GM19328 (cell line): Measurements from ENCODE around the gene CTRL.

Experiments
- ATAC-seq: cut with Tn5 transposase; IDR thresholded peaks from one replicate; pipeline ENCODE4 v1.9.1; 2021; ENCODE audit warnings: mild to moderate bottlenecking, moderate library complexity; ENCODE audit not compliant: unreplicated experiment

Gene CTRL

DNA sequence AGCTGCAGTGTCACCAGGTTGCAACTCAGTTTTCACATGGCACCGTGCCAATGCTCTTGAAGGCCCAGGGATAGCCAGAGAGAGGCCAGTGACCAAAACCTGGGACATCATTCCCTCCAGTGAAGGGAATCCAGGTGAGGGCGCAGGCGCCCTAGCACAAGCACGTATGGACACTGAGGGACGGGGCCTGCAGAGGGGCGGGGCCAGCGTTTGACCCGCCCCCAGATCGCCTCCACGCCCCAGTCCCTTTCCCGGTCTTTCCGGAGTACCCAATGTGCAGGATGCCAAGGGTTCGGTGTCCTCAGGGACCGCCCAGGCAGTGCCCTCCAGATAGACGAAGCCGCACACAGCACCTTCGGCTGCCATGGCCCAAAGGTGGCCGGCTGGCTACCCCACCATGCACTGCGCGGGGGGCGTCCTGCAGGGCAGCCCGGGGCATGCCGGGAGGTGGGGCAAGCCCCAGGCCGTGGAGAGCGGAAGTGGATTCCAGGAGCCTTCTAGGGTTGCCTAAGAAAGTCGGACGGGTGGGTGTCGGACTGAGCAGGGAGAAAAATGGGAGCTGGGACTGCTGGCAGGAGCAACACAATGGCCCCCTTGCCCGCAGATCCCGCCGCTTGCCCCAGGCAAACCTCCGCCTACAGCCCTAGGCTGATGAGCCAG, 32.1 kb upstream of the CTRL start:
- no peak for ATAC-seq

DNA sequence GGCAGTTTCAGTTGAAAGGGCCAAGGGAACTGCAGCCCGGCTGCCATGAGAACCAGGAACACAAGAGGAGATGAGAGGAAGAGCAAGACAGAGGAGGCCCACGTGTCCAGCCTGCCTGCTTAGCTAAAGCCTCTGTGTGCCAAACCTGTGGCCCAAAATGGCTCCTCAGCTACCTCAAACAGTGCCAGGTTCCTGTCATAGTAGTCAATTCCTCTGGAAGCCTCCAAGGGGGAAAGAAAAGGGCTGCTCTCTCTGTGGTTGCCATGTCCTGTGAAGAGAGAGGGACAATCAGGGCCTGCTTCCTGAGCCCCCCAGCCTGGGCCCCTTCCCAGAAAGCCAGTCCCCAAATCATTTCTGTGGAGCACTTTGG, 31.6 kb upstream of the CTRL start:
- no peak for ATAC-seq

DNA sequence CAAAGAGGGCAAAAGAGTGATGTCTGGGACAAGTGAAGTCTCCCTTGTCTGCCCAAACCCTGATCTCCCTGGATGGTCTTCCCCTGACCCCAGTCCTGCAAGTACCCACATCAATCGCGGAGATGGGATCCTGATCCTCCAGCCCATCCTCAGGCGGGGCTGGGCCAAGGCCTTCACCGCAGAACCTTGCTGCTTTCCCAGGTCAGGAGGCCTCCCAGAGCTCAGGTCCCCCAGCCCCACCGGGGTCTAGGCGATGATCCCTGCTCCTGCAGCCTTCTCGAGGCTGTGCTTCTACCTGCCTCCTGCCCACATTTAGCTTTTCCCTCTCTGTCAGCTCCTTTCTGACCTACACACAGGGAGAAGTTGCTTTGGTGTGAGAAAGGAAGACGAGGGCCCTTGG, 30.5 kb upstream of the CTRL start:
- no peak for ATAC-seq

DNA sequence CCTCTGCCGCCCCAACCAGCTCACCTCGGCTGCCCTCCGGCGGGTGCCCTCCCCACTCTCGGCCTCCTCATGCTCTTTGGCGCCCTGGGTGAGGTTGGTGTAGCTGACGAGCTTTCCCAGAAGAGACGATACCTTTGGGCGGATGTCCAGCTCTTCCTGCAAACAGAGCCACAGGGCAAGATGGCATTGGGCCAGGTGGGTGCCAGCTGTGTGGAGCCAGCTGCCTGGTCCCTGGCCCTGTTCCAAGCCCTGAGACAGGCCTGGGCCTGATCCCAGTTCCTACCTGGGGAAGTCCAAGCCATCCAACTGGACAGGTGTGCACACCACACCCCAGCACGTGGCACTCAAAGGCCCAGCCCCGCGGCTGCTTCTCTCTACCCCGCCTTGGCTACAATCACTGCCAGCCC, 29.9 kb upstream of the CTRL start:
- no peak for ATAC-seq

- ATAC-seq: no peak
Observed at GRCh38 chr16:67959536-67960329, 28.1 kb upstream of the CTRL start.

- ATAC-seq: no peak
Observed at GRCh38 chr16:67957622-67958021, 26.0 kb upstream of the CTRL start.

GRCh38 chr16:67954421-67955196, 22.9 kb upstream of the CTRL start:
- ATAC-seq: no peak

DNA sequence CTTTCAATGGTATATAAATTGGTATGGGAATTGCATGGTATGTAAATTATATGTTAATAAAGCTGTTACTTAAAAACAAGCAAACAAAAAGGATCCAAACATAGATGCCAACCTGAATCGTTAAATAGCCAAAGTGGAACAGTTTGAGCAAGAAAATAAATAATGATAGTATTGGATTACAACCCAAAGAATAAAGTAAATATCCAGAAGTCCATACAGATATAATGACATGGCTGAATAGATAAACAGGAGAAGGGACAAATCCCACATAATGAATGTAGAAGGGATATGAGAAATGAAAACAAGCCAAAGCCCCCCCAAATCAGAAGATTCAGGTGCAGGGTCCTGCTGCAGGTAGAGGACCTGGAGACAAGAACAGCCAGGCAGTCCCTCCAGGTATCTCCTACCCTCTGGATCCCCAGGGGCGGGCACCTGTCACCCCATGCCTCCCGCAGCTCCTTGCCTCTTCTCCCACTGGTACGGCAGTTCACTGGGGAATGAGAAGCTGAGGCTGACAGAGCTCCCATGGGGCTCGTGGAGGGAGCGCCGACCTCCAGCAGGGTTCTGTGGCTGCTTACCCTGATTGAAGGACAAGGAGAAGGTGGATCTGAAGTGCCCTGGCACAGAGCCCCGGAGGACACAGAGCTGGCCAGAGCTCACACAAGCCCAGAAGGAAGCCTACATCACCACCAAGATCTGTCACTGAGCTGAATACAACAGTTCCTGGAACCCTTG, 22.1 kb upstream of the CTRL start:
- no peak for ATAC-seq

GRCh38 chr16:67951485-67951884, 19.8 kb upstream of the CTRL start:
- no peak for ATAC-seq

GRCh38 chr16:67950335-67950843, 18.7 kb upstream of the CTRL start:
- ATAC-seq: no peak

DNA sequence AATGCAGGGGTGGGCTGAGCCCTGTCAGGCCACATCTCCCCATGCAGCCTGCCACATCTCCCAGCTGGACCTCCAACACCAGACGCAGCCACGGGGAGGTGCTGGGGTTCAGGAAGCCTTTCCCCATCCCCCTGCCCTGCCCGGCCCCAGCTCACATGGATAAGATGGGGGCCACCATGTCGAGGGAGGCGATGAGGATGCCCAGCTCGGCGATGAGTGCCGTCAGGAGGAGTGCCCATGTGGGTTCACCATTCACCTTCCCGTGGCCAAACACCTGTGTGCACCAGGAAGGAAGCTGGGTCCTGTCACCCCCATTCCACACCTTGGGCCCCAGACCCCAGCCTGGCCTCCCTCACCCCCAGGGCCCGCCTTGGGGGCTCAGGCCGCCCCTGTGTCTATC, 18.0 kb upstream of the CTRL start:
- ATAC-seq: no peak

DNA sequence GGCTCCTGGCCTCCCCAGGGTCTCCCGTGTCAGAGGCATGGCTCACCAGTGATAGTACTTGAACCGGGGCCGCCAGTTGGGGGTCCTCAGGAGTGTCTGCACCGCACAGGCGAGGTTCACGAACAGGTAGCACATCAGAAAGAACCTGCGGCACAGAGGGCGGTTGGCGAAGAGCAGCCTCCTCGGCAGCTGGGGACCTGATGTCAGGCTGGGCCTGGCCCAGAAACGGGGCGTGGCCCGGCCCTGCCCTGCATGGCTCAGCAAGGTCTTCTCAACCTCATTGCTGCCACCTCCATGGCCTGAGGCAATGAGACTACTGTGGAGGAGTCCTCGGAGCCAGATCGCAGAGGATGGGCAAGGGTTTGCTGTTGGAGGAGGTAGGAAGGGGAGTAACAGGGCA, 16.4 kb upstream of the CTRL start:
- no peak for ATAC-seq

GRCh38 chr16:67946966-67947558, 15.4 kb upstream of the CTRL start:
- ATAC-seq: no peak

GRCh38 chr16:67946128-67946569, 14.5 kb upstream of the CTRL start:
- no peak for ATAC-seq

DNA sequence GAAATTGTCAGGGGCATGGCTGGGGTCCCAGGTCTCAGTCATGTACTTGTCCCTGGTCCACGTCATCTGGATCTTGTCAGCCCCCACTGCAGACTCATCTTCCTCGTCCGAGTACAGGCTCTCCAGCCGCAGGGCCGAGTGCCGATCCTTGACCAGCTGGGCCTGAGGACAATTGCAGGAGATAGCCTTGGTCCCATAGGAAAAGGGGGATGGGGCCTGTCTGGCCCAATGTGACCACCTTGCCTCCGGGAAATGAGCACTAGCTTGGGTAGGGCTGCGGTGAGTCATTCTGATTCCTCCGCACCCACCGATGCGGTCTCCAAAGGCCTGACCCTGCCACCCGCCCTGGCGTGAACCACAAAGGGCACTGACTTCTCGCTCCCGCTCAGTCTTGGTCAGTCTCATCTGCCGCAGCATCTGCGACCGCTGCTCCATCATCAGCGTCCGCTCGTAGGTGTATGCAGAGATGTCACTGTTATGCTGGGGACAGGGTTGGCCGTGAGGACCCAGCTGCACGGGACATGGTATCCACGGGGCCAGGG, 13.8 kb upstream of the CTRL start:
- no peak for ATAC-seq

DNA sequence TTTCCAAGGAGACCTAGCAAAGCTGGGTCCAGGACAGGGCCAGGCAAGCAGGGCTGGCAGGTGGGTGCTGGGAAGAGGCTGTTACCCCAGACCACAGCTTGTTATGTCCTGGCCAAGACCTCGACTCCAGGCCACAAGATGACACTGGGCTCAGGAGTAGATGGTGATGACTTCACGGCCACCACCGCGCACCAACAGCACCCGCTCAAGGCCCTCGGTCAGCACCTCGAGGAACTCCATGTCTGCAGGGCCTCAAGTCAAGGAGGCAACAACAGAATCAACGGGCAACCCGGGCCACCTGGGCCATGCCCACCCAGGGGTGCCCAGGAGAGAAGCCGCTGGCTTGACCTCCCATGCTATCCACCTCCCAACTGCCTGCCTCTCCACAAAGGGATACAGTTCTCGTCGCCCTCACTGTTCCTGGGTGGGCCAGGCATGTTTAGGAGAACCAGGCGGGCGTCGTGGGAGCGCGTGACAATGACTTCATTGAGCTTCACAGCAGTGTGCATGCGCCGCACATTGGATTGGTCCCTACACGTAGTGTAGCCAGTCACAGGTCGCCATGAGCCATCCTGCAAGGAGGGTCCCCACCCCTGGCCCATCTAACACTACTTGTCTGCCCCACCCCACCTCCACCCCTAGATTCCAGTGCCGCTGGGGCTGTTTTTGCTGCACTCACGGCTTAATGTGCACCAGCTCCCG, 13.2 kb upstream of the CTRL start:
- ATAC-seq: no peak

- no peak for ATAC-seq
Observed at GRCh38 chr16:67943619-67944504, 12.2 kb upstream of the CTRL start, which contains the start of gene LCAT. Gene LCAT, minus strand, starts transcription at chr16:67944120. Its CDS starts 19 bp downstream, at chr16:67944101.

DNA sequence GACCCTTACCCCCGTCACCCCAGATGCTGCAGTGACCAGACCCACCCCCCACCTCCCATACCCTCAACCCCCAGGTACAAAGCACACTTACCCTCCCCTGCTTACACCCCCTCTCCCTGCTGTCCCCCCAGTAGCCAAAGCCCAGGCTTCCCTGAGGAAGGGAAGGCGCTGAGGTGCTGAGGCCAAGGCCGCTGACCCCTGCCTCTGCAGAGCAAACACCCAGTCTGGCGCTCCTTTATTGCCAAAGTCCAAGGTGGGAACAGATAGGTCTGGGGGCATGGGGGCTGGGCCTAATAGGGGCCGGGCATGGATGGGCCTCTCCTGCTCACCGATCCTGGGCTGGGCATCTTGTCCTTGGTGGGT, 11.6 kb upstream of the CTRL start:
- no peak for ATAC-seq
